Heart left ventricle (tissue), 16 donors: ENCODE data around the gene P2RX7. TPM values are rescaled to one million over a fixed set of nuclear protein-coding genes. Genes with fewer than 3 reads are reported as not detected.

Experiments used
- ATAC-seq, 4 donors: fragments of 200-7000 bp; cut with Tn5 transposase; one replicate each; pipeline ENCODE4 v1.9.1; 2020 to 2022; ENCODE audit warnings: moderate library complexity in 4 of 4, mild to moderate bottlenecking in 3 of 4, moderate number of reproducible peaks in 1 of 4
- DNase-seq, 5 donors: peaks; one replicate each; pipeline ENCODE4 v3.0.0-alpha.2; 2020
- H3K27ac ChIP-seq, 12 donors: fragments of 200-600 bp; sonication (generic) in 4 of 12; one replicate each; pipeline versions ENCODE4 v1.5.0 to v1.8.0; 2016 to 2022; ENCODE audit warnings: mild to moderate bottlenecking in 2 of 12
- H3K27me3 ChIP-seq, 9 donors: fragments of 200-600 bp; sonication (generic) in 2 of 9; one replicate each; pipeline versions ENCODE4 v1.5.1 to v1.8.0; 2016 to 2022; ENCODE audit warnings: mild to moderate bottlenecking in 3 of 9
- H3K36me3 ChIP-seq, 9 donors: fragments of 200-600 bp; sonication (generic) in 2 of 9; one replicate each; pipeline versions ENCODE4 v1.5.0 to v1.8.0; 2018 to 2022; ENCODE audit warnings: mild to moderate bottlenecking in 2 of 9
- H3K4me1 ChIP-seq, 12 donors: fragments of 200-600 bp; sonication (generic) in 4 of 12; one replicate each; pipeline versions ENCODE4 v1.5.0 to v1.8.0; 2016 to 2022; ENCODE audit warnings: mild to moderate bottlenecking in 3 of 12
- H3K4me3 ChIP-seq, 12 donors: fragments of 200-600 bp; sonication (generic) in 4 of 12; one replicate each; pipeline versions ENCODE4 v1.5.0 to v1.8.0; 2017 to 2022; ENCODE audit warnings: mild to moderate bottlenecking in 9 of 12, moderate library complexity in 4 of 12
- H3K9me3 ChIP-seq, 12 donors: fragments of 200-600 bp; sonication (generic) in 4 of 12; one replicate each; pipeline versions ENCODE4 v1.5.0 to v1.8.0; 2016 to 2022; ENCODE audit warnings: mild to moderate bottlenecking in 1 of 12
- POLR2A ChIP-seq, 2 donors: fragments of 450-650 bp; IDR thresholded peaks; one replicate each; pipeline ENCODE4 v1.6.1; 2017; ENCODE audit warnings: antibody characterized with exemption in 2 of 2, mild to moderate bottlenecking in 2 of 2, moderate library complexity in 2 of 2
- WGBS, 4 donors: extraction: QIAGEN DNeasy Blood & Tissue Kit in 2 of 4; methylation state at CpG; one replicate each; pipeline versions ENCODE4 v1.1.5 to v1.1.7; 2013 to 2018; 5-methylcytosine and 5-hydroxymethylcytosine counted together
- intact Hi-C, 10 donors: fragments of 100-400 bp; cut with DNase I; formaldehyde crosslinking; loops; one replicate each; pipeline versions ENCODE4 v1.11.1 to v1.14.2; 2022
- polyA plus RNA-seq, 2 donors: library from polyadenylated mRNA; stranded (reverse); fragments of 200-250 nt; gene quantifications; one replicate each; pipeline ENCODE4 v1.2.3, GENCODE V29; 2013
- total RNA-seq, 9 donors: library from RNA; depleted of rRNA in 2 of 9; stranded (reverse); fragments of >200 nt in 2 of 9; fragmentation: NEBNext Ultra II Directional in 3 of 9; extraction: Animal tissue kit (Norgen Biotek cat#: 25700) in 3 of 9; gene quantifications; one replicate each; pipeline versions ENCODE4 v1.1.0 to v1.2.4, GENCODE V29; 2016 to 2023
- TF ChIP-seq, protein P1 (sequence below), 12 donors: fragments of 200-600 bp; sonication (generic) in 4 of 12; IDR thresholded peaks; one replicate each; pipeline versions ENCODE4 v1.5.0 to v1.8.0; 2018 to 2022; ENCODE audit warnings: antibody characterized with exemption in 12 of 12, mild to moderate bottlenecking in 5 of 12
- donor health status: ischemic (EF 13 %, LVEDD 7.1; RV severe dilation, severe dysfunction).
- donor health status: healthy with polysubstance abuse.
- donor health status: DM: no; HTN: yes; CAD: no.
- donor health status: DM: no; HTN: no; CAD: no.
- donor health status: ischemic (EF 25% LVEDD 6.9; RV normal size, moderate dysfunction).
- donor health status: ischemic (EF 25% LVEDD 5.7; RV mildly dilated, moderate dysfunction).
- donor health status: healthy.
- donor health status: DM: yes; HTN: yes; CAD: no.
- donor health status: ischemic (EF 35%, LVEDD 5.7; RV mildly dilated, moderate dysfunction).
- donor health status: nonischemic (EF 11% LVEDD 7.7; RV severe dilation, severe dysfunction).
- donor health status: DM: yes; HTN: yes; CAD: no.
- donor health status: PGD.
- donor health status: ischemic (EF 29% LVEDD 5.4; RV normal size, mild dysfunction).
- donor health status: nonischemic (EF 23%, LVEDD 6.1; RV moderate dilation, normal function).

P2RX7 gene
- total and polyA plus RNA-seq, 11 donors, result 0.39 to 12.0 (median 1.8) TPM

DNA sequence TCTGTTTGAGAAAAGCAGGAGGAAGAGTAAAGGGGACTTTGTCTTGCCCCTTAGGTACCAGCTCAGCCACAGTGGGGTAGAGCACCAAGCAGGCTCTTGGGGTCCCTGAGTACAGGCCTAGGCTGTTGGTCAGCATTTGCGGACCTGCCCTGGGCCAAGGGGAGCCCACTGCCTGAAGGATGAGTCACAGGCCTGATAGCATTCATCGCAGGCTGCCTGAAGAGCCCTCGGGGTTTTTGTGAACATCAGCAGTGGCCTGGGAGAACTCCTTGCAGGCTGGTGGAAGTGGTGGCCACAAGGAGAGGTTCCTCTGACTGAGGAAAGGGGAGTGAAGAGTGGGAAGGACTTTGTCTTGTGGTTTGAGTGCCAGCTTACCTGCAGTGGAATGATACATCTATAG lies 25.0 kb upstream of the P2RX7 start:
- H3K4me1 ChIP-seq, result no peaks in the 10 kb centered on the region
- no peak overlapping the region for H3K27ac ChIP-seq
- ATAC-seq (no peak), DNase-seq (no peak)
- H3K9me3 ChIP-seq, result peaks cover 0 to 6% (median 0%) of the 10 kb centered on the region in 12 donors
- H3K36me3 ChIP-seq, result no peaks in the 10 kb centered on the region
- WGBS, 4 donors, result 71 to 77% (median 74%) methylated on average over 3 of the region's 3 CpGs
- no peak overlapping the region for H3K4me3 ChIP-seq
- intact Hi-C loops, result loop anchor here in 4 of 10 donors (5.0 to 10.0 kb wide), 3 partner anchors 463 to 523 kb away; partner anchors contain the start of genes CABP1 (in 2 of the 4) and POP5 (in 1 of the 4)
- TF ChIP-seq POLR2A (IDR thresholded peaks at IDR 0.05), result no peak
- TF ChIP-seq, protein P1, sequence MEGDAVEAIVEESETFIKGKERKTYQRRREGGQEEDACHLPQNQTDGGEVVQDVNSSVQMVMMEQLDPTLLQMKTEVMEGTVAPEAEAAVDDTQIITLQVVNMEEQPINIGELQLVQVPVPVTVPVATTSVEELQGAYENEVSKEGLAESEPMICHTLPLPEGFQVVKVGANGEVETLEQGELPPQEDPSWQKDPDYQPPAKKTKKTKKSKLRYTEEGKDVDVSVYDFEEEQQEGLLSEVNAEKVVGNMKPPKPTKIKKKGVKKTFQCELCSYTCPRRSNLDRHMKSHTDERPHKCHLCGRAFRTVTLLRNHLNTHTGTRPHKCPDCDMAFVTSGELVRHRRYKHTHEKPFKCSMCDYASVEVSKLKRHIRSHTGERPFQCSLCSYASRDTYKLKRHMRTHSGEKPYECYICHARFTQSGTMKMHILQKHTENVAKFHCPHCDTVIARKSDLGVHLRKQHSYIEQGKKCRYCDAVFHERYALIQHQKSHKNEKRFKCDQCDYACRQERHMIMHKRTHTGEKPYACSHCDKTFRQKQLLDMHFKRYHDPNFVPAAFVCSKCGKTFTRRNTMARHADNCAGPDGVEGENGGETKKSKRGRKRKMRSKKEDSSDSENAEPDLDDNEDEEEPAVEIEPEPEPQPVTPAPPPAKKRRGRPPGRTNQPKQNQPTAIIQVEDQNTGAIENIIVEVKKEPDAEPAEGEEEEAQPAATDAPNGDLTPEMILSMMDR (IDR thresholded peaks at IDR 0.05), result no peak
- no peaks in the 10 kb centered on the region for H3K27me3 ChIP-seq

DNA sequence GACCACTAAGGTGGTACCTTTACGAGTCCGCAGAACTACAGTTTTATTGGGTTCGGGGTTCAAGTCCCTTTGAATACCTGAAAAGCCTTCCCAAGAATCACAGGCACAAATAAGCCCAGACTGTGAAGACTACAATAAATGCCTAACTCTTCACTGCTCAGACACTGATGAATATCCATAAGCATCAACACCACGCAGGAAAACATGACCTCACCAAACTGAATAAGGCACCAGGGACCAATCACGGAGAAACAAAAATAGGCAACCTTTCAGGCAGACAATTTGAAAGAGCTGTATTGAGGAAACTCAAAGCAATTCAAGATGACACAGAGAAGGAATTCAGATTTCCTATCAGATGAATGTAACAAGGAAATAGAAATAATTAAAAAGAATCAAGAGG lies 24.2 kb upstream of the P2RX7 start:
- H3K27ac ChIP-seq, result no peak overlapping the region
- WGBS, 4 donors, result 62 to 76% (median 69%) methylated on average over 5 of the region's 5 CpGs
- no peaks in the 10 kb centered on the region for H3K36me3 ChIP-seq
- no peak for ATAC-seq
- no peak for DNase-seq
- peaks cover 0 to 6% (median 0%) of the 10 kb centered on the region in 12 donors for H3K9me3 ChIP-seq
- no peak for TF ChIP-seq POLR2A (IDR thresholded peaks at IDR 0.05)
- no peaks in the 10 kb centered on the region for H3K27me3 ChIP-seq
- H3K4me3 ChIP-seq, result no peak overlapping the region
- H3K4me1 ChIP-seq, result no peaks in the 10 kb centered on the region
- intact Hi-C loops, result loop anchor here in 4 of 10 donors (5.0 to 10.0 kb wide), 3 partner anchors 464 to 524 kb away; partner anchors contain the start of genes CABP1 (in 2 of the 4) and POP5 (in 1 of the 4)

DNA sequence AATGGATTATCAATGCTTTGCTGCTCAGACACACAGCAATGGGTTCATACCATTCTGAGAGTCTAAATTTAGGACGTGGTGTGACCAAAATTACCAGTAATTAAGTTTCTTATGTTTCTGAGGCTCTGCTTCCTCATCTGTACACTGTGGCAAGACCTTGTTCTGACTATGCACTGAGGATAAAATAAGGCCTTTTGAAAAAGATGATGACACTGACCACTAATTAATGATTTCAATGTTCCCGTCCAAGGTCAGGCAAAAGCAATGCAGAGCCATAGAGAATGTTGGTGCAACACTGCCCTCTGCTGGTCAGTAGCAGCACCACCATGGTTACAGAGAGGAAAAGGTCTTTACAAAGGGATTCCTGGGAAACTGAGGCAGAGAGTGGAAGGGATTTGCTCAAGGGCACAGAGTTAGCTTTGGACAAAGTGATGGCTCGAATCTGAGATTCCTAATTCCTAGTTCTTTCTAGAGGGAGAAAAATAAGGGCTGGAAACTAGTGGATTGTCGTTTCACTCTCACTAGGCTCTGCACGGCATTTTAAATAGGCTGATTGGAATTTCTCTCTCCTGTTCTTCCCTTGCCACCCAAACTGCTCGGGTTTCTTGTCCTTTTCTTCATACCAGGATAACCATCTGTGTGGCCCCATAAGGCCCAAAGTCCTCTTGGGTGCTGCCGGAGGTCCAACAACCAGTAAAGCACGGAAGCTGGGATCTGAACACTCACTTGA lies 22.3 kb upstream of the P2RX7 start:
- 56 to 60% (median 58%) methylated on average over 8 of the region's 8 CpGs for WGBS, 4 donors
- no peak overlapping the region for H3K4me3 ChIP-seq
- H3K36me3 ChIP-seq, result no peaks in the 10 kb centered on the region
- no peaks in the 10 kb centered on the region for H3K9me3 ChIP-seq
- intact Hi-C loops, result loop anchor here in 2 of 10 donors (5.0 to 10.0 kb wide), 4 partner anchors 48 to 786 kb away; partner anchors contain the start of gene PLA2G1B (in 1 of the 2)
- no peak overlapping the region for H3K27ac ChIP-seq
- no peaks in the 10 kb centered on the region for H3K27me3 ChIP-seq
- no peaks in the 10 kb centered on the region for H3K4me1 ChIP-seq
- ATAC-seq, result peak; percentile 58 to 80 (median 78)
- DNase-seq, result peak in 4 of 5 donors; percentile 43 to 62 (median 55)
- TF ChIP-seq, protein P1 (IDR thresholded peaks at IDR 0.05), result peak; percentile 87 to 98 (median 92)
- no peak for TF ChIP-seq POLR2A (IDR thresholded peaks at IDR 0.05)

DNA sequence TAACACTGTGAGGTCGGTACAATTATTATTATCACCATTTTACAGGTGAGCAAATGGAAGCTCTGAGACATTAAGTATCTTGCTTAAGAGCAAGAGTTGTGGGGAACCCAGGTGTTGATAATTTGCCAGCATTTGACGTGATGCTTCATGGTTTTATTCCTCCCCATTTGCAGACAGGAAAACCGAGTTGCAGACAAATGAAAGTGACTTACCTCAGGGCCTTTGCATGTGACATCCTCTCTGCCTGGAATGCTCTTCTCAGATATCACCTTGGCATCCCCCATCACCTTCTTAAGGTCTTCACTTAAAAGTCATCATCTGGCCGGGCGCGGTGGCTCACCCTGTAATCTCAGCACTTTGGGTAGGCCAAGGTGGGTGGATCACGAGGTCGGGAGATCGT lies 21.0 kb upstream of the P2RX7 start:
- intact Hi-C loops, result loop anchor here in 2 of 10 donors (5.0 to 10.0 kb wide), 4 partner anchors 49 to 787 kb away; partner anchors contain the start of gene PLA2G1B (in 1 of the 2)
- Histone ChIP-seq H3K27ac (no peak overlapping the region), H3K27me3 (no peaks in the 10 kb centered on the region), H3K36me3 (no peaks in the 10 kb centered on the region), H3K9me3 (no peaks in the 10 kb centered on the region), H3K4me3 (no peak overlapping the region), H3K4me1 (no peaks in the 10 kb centered on the region)
- TF ChIP-seq POLR2A (IDR thresholded peaks at IDR 0.05), result no peak
- TF ChIP-seq, protein P1 (IDR thresholded peaks at IDR 0.05), result no peak
- WGBS, 4 donors, result 63 to 79% (median 75%) methylated on average over 9 of the region's 9 CpGs
- DNase-seq (no peak), ATAC-seq (no peak)
